Measurements from ENCODE around the gene STK38L.
"Not testable (repeated sequence)": the region's sequence is repeated elsewhere in the genome, so short reads cannot be mapped to it uniquely, and the experiment has no call there.

STK38L gene

DNA sequence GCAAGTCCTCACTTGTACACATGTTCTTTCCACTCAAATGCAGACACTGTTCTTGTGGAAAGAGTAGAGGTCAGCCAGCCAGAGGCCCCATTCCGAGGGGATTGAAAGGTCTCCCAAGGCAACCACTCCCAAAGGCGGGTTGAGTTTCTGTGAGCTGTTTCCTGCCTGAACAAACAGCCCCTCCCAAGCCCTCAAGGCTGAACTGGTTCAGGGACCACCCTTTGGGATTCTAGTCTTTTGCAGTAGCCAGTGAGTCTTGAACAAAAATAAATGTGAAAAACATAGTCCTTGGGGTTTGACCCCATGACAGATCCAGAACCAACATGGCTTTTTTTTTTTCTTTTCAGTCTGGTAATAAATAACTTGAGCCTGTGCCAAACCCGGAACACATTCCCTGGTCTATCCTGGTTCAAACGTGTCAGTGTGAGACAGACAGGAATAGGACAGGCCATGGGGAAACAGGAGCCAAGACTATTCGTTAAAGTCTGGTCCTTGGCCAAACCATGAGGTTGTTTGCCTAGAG, 17.6 kb upstream of the STK38L start:
- in situ Hi-C loops (cut with MboI; ENCODE audit: low sequenced_read_pairs), result no loop called here

DNA sequence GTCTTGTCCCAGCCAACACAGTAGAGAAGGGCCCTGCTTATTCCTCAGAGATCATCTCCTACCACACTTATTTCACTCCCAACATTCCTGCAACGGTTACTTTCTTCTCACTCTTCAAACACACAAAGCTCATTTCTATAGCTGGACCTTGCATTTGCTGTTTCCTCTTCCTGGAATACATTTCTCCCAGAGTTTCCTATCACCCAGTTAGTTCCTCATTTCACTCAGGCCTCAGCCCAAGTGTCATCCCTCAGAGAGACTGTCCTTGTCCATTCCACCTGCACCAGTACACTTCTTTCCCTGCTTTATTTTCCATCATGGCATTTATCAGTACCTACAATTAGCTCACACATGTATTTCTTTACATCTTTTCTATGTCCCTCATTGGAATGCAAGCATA, 14.7 kb upstream of the STK38L start:
- in situ Hi-C loops (cut with MboI; ENCODE audit: low sequenced_read_pairs), result no loop called here

DNA sequence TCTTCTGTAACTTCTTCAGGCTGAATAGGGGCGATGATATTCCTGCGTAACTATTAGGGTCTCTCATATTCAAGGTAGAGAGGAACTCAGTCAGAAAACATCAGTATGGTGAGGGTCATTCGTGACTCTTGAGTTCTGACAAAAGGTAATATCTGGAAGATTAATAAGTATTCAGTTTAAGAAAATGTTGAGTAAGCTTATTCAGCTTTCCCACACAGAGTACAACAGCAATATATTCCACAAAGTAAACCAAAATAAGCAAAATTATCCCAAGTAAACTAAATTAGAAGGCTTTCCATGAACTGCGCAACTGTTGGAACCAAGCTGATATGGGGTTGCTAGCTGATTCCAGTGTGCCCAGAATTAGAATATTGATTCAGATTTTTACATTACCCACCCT, 12.7 kb upstream of the STK38L start:
- in situ Hi-C loops (cut with MboI; ENCODE audit: low sequenced_read_pairs), result not testable (repeated sequence)

- in situ Hi-C loops (cut with MboI; ENCODE audit: low sequenced_read_pairs), result no loop called here
These were observed 10.3 kb upstream of the STK38L start for GRCh38 chr12:27233814-27234213.

DNA sequence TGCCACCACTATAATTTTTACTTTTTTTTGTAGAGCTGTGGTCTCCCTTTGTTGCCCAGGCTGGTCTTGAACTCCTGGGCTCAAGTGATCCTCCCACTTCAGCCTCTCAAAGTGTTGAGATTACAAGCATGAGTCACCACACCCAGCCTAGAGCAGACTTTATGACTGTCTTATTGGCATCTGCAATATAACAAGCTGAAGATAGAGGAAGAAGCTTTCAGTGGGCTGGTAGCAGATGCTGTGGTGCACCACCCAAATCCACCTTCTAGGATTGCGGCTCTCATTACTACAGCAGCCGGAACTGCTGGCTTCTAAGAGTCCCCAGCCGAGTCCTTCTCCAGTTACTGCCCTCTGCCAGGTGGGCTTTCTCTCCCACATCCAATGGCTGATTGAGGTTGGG, 7.6 kb upstream of the STK38L start:
- in situ Hi-C loops (cut with MboI; ENCODE audit: low sequenced_read_pairs), result no loop called here

GRCh38 chr12:27237790-27238771, 6.0 kb upstream of the STK38L start:
- in situ Hi-C loops (cut with MboI; ENCODE audit: low sequenced_read_pairs), result no loop called here

- in situ Hi-C loops (cut with MboI; ENCODE audit: low sequenced_read_pairs), result no loop called here
These were observed 1.1 kb upstream of the STK38L start for GRCh38 chr12:27243006-27243405.

GRCh38 chr12:27244689-27245488, 803 bp downstream of the STK38L start:
- in situ Hi-C loops (cut with MboI; ENCODE audit: low sequenced_read_pairs), result no loop called here

- in situ Hi-C loops (cut with MboI; ENCODE audit: low sequenced_read_pairs), result no loop called here
These were observed 2.1 kb downstream of the STK38L start for GRCh38 chr12:27246141-27246540.

DNA sequence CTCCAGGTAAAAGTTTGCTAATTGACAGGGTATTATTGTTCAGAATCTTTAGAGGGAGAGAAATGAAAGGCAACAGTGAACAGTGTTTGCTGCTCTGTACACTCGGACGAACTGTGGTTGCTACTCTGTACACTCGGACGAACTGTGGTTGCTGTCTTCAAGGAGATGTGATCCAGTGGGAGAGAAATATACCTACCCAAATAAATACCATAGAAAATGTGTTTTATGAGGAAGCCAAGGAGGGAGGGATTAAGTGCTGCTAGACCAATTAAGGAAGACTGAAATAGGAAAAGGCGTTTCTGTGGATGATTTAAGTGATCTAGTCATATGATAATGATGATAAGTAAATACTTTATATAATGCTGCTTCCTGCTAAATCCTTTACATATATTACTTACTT, 2.7 kb downstream of the STK38L start:
- in situ Hi-C loops (cut with MboI; ENCODE audit: low sequenced_read_pairs), result no loop called here

DNA sequence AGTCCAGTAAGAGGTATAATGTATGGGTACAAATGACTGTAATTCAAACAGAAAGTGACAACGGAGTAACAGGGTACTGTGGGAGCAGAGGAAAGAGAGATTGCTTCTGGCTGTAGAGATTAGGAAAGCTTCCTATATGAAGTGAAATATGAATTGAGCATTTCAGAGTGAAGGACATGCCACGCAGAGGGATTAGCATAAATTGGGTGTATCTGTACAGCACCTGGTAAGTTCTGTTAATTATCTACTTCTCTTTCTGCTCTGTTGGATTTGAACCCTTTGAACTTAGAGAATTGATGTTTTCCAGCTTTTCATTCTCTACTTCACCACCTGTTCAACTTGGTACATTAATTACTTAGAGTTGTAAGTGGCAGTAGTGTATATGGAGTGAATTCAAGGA, 8.8 kb downstream of the STK38L start:
- in situ Hi-C loops (cut with MboI; ENCODE audit: low sequenced_read_pairs), result no loop called here

DNA sequence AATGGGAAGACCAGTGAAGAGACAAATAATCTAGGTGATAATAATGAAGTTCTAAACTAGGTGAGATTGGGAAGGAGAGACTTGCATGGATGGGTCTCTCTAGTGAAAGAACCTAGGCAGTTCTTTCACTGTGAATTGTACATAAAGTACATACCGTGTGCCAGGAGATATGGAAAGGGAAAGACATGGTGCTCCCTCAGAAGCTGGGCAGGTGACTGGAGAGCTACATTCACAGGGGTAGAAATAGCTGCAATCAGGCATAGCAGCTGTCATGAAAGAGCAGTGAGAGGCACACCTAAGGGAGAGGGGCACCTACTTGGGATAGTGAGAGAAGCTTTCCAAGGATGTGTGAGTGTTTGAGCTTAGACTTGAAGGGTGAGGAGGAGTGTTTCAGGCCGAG, 9.3 kb downstream of the STK38L start:
- in situ Hi-C loops (cut with MboI; ENCODE audit: low sequenced_read_pairs), result no loop called here

DNA sequence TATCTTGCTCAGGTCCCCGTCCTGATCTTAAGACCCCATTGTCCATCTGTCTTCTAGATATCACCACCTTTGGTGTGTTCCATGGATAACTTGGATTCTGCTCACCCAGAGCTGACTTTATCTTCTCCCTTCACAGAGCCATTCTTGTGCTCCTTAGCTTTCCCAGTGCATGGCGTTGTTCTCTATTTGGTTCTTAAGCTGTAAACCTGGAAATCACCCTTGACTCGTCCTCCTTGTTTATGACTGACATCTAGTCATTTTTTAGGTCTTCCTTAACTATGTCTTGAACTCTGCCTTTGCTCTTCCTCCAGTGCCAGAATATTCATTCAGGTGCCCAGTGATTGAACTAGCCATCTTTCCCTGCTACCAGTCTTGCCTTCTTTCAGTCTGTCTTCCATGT, 11.7 kb downstream of the STK38L start:
- in situ Hi-C loops (cut with MboI; ENCODE audit: low sequenced_read_pairs), result no loop called here

GRCh38 chr12:27257104-27257843, 13.2 kb downstream of the STK38L start:
- in situ Hi-C loops (cut with MboI; ENCODE audit: low sequenced_read_pairs), result no loop called here

DNA sequence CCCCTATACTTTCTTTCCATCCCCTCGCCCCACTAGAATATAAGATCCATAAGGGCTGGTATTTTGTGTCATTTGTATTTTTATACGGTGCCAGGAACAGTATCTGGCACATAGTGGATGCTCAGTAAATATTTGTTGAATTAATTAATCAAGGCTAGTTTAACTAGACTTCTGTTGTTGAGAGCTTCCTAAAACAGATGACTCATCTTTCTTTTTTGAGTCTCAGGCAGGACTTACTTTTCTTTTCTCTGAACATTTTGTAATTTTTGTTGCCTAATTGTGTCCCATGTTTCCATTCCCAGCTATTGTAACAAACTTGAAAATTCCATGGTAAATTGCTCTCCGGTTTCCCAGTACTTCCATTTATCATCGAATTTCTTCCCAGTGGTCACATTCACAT, 16.7 kb downstream of the STK38L start:
- in situ Hi-C loops (cut with MboI; ENCODE audit: low sequenced_read_pairs), result no loop called here

- in situ Hi-C loops (cut with MboI; ENCODE audit: low sequenced_read_pairs), result no loop called here
These were observed 17.8 kb downstream of the STK38L start for GRCh38 chr12:27261866-27262265.

DNA sequence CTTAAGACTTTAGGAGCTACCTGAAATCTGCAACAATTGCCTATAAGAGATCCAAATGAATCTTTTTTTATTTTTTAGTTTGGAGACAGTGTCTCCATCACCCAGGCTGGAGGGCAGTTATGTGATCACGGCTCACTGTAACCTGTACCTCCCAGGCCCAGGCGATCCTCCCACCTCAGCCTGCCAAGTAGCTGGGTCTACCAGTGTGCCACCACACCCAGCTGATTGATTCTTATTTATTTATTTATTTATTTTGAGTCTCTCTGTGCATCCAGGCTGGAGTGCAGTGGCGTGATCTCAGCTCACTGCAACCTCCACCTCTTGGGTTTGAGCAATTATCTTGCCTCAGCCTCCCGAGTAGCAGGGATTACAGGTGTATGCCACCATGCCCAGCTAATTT, 26.1 kb downstream of the STK38L start:
- in situ Hi-C loops (cut with MboI; ENCODE audit: low sequenced_read_pairs), result no loop called here

- in situ Hi-C loops (cut with MboI; ENCODE audit: low sequenced_read_pairs), result no loop called here
These were observed 27.1 kb downstream of the STK38L start for GRCh38 chr12:27271206-27271605.

DNA sequence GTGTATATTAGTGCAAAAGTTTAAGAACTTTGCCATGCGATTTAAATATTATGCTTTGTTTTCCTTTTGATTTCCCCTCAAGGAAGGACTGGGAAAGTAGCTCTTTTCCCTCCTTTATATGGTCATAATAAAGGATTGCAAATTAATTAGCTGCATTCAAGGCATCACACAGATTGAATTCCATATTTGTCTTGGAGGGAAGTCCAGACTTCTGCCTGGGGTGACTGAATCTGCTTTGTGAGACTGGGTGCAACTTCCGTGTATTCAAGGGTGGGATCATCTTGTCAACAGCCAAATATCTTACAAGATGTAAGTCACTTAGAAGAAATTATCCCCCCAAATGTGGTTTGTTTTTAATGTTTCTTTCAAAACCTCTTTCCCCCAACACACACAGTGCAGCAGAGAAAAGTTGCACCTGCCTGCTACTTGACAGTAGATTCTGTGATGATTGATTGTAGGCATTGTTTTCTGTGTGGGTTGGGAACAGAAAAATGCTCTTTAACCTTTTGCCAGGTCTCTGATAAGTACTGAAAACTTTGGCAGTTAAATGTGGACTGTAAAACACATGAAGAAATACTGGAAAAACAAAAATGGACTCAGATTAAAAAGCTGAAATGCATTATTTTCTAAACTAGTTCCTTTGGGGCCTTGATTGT, 28.4 kb downstream of the STK38L start:
- in situ Hi-C loops (cut with MboI; ENCODE audit: low sequenced_read_pairs), result no loop called here

DNA sequence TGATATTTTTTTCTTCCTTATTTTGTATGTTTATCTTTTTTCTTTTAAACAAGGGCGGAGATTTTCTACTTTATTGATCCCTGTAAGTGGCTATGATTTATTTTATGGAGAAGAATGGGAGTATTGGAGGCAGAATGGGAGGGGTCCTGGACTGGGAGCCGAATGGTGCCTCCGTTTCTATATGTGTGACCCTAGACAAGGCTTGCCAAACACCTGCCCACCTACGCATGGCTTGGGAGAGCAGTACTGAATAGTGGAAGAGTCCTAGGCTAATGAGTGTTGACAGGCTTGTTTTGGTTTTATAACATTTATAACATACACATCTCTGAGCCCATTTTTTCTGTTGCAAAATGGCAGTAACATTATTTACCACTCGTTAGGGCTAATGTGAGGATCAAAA, 29.0 kb downstream of the STK38L start:
- in situ Hi-C loops (cut with MboI; ENCODE audit: low sequenced_read_pairs), result no loop called here

DNA sequence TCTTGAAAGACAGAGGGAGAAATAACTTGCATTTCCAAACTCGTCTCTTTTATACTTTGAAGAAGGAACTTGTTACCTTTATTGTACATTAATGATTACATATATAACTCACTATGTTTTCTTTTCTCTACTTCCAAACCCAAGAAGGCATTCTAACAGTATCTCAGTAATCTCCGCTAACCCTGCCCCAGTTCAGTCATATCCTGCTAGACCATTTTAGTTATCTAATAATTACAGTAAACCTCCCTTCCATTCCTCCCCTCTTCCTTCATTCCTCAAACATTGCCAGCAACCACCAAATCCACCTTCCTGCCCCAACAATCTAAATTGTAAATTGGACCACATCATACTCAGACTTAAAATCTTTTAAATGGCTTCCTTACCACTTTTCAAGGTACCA, 30.6 kb downstream of the STK38L start:
- in situ Hi-C loops (cut with MboI; ENCODE audit: low sequenced_read_pairs), result no loop called here
